ENCODE results near the gene CNKSR3.

The CNKSR3 gene

GRCh38 chr6:154343473-154344308, 166.8 kb downstream of the CNKSR3 start:
- Histone ChIP-seq H3K27me3 (replicated peaks; ENCODE audit: control insufficient read depth, insufficient read depth, low read length, poor library complexity, severe bottlenecking) (no peaks in the 10 kb centered on the region), H3K4me1 (ENCODE audit: control insufficient read depth, insufficient read depth, low read length, poor library complexity, severe bottlenecking) (no peaks in the 10 kb centered on the region), H3K9me3 (ENCODE audit: control insufficient read depth, low read length) (no peaks in the 10 kb centered on the region), H3K27ac (ENCODE audit: insufficient read depth, low read length, poor library complexity, severe bottlenecking) (no peak overlapping the region), H3K36me3 (ENCODE audit: control insufficient read depth, insufficient read depth, low read length) (no peaks in the 10 kb centered on the region), H3K4me3 (ENCODE audit: insufficient read depth, low read depth, low read length, poor library complexity, severe bottlenecking) (no peak overlapping the region)
- DNase-seq, result no peak

GRCh38 chr6:154341871-154342270, 168.6 kb downstream of the CNKSR3 start:
- no peaks in the 10 kb centered on the region for H3K27me3 ChIP-seq (replicated peaks; ENCODE audit: control insufficient read depth, insufficient read depth, low read length, poor library complexity, severe bottlenecking)
- H3K36me3 ChIP-seq (ENCODE audit: control insufficient read depth, insufficient read depth, low read length), result no peaks in the 10 kb centered on the region
- no peak overlapping the region for H3K4me3 ChIP-seq (ENCODE audit: insufficient read depth, low read depth, low read length, poor library complexity, severe bottlenecking)
- H3K4me1 ChIP-seq (ENCODE audit: control insufficient read depth, insufficient read depth, low read length, poor library complexity, severe bottlenecking), result no peaks in the 10 kb centered on the region
- H3K27ac ChIP-seq (ENCODE audit: insufficient read depth, low read length, poor library complexity, severe bottlenecking), result no peak overlapping the region
- no peak for DNase-seq
- H3K9me3 ChIP-seq (ENCODE audit: control insufficient read depth, low read length), result no peaks in the 10 kb centered on the region

GRCh38 chr6:154341336-154341735, 169.1 kb downstream of the CNKSR3 start:
- DNase-seq, result no peak
- Histone ChIP-seq H3K4me1 (ENCODE audit: control insufficient read depth, insufficient read depth, low read length, poor library complexity, severe bottlenecking) (no peaks in the 10 kb centered on the region), H3K27ac (ENCODE audit: insufficient read depth, low read length, poor library complexity, severe bottlenecking) (no peak overlapping the region), H3K36me3 (ENCODE audit: control insufficient read depth, insufficient read depth, low read length) (no peaks in the 10 kb centered on the region), H3K9me3 (ENCODE audit: control insufficient read depth, low read length) (no peaks in the 10 kb centered on the region), H3K27me3 (replicated peaks; ENCODE audit: control insufficient read depth, insufficient read depth, low read length, poor library complexity, severe bottlenecking) (no peaks in the 10 kb centered on the region), H3K4me3 (ENCODE audit: insufficient read depth, low read depth, low read length, poor library complexity, severe bottlenecking) (no peak overlapping the region)
